T-helper 2 cell (primary cell): ENCODE measurements around the gene GRK4.
A peak's percentile ranks its signal among the peaks of the same experiment; 100 is the strongest.
"Not testable (repeated sequence)": the region's sequence is repeated elsewhere in the genome, so short reads cannot be mapped to it uniquely, and the experiment has no call there.

Source experiments
- DNase-seq, 5 experiments: peaks; one replicate each; pipeline versions ENCODE4 v3.0.0 to v3.0.0-alpha.2; 2012 to 2022

GRK4 gene

DNA sequence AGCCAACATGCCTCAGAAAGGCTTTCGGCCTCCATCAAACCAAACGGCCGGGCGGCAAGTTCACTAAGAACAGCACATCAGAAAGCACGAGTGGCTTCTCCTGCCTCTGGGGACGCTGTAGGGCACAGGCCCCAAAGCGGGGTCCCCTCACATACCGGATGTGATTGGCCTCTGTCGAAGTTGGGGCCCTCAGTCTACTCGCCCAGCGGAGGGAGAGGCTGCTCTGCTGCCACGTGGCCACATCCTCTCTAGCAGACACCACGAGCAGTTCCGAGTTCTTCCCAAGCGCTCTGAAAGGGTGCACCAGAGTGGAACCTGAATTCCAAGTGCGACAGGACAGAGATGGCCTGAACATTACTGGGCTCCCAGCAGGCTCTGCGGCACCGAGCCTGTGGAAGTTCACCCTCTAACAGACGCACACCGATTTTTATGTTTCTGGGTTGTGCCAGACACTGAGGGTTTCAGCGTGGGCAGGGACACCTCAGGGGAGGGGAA is 21.3 kb upstream of the GRK4 start:
- peak in 1 of 5 experiments; percentile 42 for DNase-seq

DNA sequence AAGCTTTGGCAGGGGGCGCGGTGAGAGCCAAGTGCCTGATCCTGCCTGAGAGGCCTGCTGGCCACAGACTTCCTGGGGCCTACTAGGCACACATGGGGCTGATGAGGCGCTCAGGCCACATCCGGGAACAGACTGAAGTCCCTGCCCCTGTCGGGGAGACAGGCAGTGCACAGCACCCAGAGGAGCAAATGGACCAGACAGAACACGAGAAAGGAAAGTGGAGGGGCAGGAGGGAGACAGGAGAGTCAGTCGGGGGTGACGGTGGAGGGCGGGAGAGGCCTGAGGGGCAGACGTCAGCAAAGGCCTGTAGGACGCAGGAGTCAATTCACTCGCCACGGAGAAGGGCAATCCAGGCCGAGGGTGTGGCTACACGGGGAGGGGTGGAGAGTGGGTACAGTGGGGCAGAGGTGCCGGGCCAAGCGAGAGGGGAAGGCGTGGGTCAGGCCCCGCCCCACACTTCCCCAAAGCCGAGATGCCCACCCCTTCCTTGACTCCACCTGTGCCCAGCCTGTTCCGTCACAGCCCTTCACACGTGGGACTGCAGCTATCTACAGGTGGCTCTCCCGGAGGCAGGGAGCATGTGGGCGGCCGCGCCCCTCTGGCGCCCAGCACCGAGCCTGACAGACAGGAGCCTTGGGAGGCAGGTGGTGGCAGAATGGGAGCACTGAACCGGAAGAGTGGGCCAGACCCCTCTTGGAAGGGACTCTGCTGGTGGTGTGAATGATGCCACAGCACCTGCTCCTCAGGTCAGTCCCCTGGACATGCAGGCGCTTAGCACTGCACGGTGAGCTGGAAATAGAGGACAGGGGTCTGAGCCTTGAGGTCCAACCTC is 20.6 kb upstream of the GRK4 start:
- DNase-seq = peak in 2 of 5 experiments; percentile 58 to 59

GRCh38 chr4:2943364-2944090 is 19.8 kb upstream of the GRK4 start:
- DNase-seq = no peak

- DNase-seq = peak in 1 of 5 experiments; percentile 55
These were observed 19.3 kb upstream of the GRK4 start for GRCh38 chr4:2944091-2944482.

GRCh38 chr4:2944586-2945526 is 18.5 kb upstream of the GRK4 start:
- no peak for DNase-seq

- not testable (repeated sequence) for DNase-seq
These were observed 17.5 kb upstream of the GRK4 start for GRCh38 chr4:2945619-2946604.

DNA sequence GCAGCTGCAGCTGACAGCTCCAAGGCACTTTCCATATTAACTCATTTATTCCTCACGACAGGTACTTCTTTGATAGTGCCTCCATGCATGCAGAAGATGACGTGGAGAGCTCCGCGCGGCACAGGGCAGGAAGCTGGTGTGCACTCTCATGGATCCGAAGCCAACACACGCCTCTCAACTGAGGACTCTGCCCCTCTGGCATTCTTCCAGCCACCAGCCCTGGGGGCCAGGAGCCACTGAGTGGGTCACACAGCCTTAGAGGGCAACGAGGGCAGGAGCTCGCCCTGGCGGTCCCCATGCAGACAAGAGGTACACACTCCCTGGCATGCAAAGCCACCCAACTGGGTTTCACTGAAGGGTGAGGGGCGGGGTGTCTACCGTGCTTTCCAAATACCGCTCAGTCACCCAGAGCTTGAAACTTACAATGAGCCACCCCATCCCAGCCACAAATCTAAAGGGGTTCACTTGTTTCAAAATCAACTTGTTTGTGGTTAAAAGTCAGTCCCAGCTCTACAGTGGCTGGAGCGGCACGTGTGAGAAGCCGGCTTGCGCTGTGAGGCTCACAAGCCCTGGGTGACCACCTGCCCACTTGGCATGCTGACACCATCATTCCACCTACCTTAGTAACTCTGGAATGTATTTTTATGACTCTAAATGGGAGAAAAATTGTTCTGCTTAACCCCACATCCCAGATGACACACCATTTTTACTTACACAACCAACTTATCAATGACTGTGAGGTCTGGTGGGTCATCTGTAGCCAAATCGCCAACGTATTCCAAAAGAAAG is 16.4 kb upstream of the GRK4 start:
- no peak for DNase-seq

DNA sequence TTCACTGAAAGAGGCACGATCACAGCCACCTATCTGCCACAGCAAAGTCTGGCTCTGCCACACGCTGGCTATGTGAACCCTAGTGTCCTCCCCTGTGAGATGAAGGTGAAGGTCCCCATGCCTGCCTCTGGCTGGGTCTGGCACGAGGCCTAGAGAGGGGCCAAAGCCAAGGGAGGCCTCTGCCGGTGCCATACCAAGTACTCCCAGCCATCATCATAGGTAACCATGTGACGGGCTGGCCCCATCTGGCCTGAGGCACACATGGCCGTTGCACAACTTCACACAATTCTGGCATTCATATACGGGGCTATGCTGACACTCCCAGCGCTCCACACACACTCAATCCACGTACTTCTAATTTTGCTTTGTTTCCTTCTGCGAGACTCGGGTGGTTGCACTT is 15.4 kb upstream of the GRK4 start:
- no peak for DNase-seq

- DNase-seq = peak in 1 of 5 experiments; percentile 54
These were observed 14.2 kb upstream of the GRK4 start for GRCh38 chr4:2948895-2949781.

DNA sequence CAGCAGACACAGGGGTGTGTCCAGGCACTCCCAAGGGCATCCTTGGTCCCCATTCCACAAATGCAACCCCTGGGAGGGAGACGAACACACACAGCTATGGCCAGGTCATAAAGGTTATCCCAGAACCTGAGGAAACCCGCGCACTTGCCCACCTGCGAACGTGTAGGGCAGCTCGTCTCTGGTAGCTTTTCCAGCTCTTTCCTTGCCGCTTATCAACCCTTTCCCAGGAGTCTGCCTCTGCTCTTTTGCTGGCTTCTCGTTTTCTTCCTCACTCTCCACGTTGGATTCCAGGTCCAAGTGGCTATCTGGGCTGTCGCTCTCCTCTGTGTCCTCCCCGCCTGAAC is 13.6 kb upstream of the GRK4 start:
- DNase-seq = no peak

GRCh38 chr4:2950221-2950989 is 13.0 kb upstream of the GRK4 start:
- no peak for DNase-seq

DNA sequence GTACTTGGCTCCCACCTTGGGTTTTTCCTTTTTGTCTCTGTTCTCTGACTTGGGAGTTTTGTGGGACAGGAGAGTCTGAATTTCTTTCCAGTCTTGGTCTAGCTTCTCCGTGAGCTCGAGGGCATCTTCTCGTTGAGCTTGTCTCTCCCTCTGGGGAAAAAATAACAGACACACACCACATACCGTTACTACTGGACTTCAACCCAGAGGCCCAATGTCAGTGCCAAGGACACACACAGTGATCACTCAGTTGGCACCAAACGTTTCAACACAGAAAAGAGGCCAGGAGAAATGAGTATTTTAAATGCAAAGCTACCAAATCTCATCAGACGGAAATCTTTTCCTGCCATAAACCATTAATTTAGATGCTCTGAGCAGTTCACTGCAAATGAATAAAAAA is 9.9 kb upstream of the GRK4 start:
- DNase-seq = no peak

DNA sequence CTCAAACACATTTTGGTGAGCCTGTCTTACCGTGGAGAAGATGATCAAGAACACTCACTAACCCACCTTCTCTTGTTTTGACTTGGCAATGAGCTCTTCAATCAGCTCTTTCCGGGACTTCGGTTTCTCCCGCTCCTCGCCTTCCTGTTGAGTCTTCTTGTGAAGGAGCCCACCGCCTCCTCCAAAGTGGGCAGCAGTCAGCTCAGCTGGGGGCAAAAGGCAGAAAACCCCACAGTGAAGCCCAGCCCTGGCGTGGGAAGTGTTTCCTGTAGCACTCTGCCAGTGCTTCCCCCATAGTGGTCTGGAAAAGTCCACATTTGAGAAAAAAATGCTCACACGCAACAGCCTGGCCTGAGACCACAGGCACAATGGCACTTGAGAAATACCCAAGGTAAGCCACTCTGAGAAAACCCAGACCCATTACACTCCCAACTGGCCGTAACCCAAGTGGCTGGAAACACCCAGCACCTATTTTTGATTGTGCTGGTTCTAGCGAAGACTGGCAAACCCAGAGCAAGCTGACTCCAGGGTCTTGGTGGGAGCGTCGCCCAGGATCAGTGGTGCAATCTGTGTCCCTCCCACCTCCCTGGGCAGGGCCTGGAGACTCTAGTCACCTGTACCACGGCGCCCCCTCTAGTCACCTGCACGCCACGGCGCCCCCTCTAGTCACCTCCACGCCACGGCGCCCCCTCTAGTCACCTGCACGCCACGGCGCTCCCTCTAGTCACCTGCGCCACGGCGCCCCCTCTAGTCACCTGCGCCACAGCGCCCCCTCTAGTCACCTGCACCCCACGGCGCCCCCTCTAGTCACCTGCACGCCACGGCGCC is 8.8 kb upstream of the GRK4 start:
- DNase-seq = peak in 4 of 5 experiments; percentile 45 to 90 (median 60)

DNA sequence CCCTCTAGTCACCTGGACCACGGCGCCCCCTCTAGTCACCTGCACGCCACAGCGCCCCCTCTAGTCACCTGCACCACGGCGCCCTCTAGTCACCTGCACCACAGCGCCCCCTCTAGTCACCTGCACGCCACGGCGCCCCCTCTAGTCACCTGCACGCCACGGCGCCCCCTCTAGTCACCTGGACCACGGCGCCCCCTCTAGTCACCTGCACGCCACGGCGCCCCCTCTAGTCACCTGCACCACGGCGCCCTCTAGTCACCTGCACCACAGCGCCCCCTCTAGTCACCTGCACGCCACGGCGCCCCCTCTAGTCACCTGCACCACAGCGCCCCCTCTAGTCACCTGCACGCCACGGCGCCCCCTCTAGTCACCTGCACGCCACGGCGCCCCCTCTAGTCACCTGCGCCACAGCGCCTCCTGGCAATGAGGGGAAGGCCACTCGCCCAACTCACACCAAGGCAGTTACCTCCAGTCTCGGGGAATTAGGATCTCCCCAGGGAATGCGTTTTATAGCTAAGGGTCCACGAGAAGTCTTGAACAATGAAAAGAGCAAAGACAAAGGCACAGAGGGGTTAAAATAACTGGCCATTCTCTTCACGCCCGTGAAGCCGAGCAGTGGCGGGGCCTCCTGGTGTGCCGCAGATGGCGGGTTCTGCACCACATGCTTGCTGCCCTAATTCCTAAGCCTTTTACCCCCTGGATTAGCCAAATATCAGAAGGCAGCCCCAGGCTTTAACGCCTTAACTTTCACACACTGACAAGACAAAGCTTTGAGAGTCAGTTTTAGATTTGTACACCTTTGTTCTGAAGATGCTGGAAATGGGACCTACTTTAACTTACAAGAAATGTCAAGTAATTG is 8.0 kb upstream of the GRK4 start:
- DNase-seq = not testable (repeated sequence)

GRCh38 chr4:2958446-2958845 is 4.9 kb upstream of the GRK4 start:
- DNase-seq = no peak

GRCh38 chr4:2960450-2960849 is 2.9 kb upstream of the GRK4 start:
- not testable (repeated sequence) for DNase-seq

DNA sequence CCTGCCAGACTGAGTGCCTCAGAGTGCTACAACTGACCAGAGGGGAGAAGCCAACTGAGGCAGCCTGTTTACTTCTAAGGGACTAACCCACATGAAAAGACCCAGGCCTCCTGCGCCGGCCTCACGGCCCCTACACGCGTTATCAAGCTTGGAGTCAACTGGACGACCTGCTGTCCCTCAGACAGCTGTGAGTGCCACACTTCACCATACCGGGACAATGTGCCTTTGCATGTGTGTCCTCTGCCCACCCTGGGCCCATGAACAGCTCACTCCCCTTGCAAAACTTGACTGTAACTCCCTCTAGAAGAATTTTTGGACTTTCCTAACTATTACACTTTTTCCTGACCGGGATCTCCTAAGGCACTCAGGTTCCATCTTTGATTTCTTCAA is 2.0 kb upstream of the GRK4 start:
- DNase-seq = peak in 1 of 5 experiments; percentile 67
